Activated T-cell treated with anti-CD3 and anti-CD28 coated beads for 4 hours (primary cell): Measurements from ENCODE around the gene SARM1.
A peak's percentile ranks its signal among the peaks of the same experiment; 100 is the strongest.

ENCODE experiments used
- DNase-seq: peaks from one replicate; pipeline ENCODE4 v3.0.0-alpha.2; 2020

Gene SARM1

GRCh38 chr17:28369684-28370034 lies 1.8 kb upstream of the SARM1 start:
- no peak for DNase-seq

DNA sequence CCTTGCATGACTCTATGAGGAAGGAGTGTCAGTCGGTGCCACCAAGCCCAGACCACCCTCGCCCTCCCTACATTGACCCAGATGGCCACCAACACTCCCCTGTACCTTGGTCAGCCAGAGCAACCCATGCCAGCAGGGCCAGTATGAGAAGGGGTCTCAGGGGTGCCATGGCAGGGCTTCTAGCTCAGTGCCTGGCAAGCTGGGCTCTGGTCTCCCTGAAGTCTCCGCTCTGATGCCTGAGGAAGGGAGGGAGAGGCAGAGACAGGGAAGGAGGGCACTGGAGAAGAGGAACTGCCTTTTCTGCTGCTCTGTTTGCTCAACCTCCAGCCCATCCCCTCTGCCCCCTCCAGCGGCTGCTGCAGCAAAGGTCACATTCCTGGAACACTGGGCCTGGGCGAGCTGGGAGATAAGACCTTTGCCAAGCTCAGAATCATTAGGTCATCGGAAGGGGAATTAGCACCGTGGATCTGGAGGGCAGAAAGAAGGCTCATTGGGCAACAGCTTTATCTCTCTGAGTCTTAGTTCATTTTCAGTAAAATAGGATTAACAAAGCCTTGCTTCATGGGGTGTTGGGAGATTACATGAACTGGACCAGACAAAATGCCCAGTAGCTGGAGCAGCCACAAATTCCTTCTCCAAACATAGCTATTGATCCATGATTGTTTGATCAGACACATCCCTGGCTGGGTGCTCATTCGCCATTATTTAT lies 1.3 kb upstream of the SARM1 start, which contains the start of gene VTN:
TSS of gene VTN (minus strand) at position 273 of the 709 bp plus-strand sequence. CDS start at position 169, 104 bp downstream.
- DNase-seq, result no peak

- DNase-seq, result no peak
Observed at GRCh38 chr17:28370744-28371103, 770 bp upstream of the SARM1 start.

GRCh38 chr17:28372203-28372944 lies 880 bp downstream of the SARM1 start:
- no peak for DNase-seq

- no peak for DNase-seq
Observed at GRCh38 chr17:28372945-28373274, 1.4 kb downstream of the SARM1 start.

GRCh38 chr17:28379814-28380801 lies 8.6 kb downstream of the SARM1 start:
- no peak for DNase-seq

DNA sequence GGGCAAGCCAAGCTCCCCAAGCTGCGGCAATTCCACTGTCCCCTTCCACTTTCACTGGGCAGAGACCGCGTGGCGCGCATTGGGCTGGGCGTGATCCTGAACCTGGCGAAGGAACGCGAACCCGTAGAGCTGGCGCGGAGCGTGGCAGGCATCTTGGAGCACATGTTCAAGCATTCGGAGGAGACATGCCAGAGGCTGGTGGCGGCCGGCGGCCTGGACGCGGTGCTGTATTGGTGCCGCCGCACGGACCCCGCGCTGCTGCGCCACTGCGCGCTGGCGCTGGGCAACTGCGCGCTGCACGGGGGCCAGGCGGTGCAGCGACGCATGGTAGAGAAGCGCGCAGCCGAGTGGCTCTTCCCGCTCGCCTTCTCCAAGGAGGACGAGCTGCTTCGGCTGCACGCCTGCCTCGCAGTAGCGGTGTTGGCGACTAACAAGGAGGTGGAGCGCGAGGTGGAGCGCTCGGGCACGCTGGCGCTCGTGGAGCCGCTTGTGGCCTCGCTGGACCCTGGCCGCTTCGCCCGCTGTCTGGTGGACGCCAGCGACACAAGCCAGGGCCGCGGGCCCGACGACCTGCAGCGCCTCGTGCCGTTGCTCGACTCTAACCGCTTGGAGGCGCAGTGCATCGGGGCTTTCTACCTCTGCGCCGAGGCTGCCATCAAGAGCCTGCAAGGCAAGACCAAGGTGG lies 9.8 kb downstream of the SARM1 start:
- DNase-seq, result no peak

DNA sequence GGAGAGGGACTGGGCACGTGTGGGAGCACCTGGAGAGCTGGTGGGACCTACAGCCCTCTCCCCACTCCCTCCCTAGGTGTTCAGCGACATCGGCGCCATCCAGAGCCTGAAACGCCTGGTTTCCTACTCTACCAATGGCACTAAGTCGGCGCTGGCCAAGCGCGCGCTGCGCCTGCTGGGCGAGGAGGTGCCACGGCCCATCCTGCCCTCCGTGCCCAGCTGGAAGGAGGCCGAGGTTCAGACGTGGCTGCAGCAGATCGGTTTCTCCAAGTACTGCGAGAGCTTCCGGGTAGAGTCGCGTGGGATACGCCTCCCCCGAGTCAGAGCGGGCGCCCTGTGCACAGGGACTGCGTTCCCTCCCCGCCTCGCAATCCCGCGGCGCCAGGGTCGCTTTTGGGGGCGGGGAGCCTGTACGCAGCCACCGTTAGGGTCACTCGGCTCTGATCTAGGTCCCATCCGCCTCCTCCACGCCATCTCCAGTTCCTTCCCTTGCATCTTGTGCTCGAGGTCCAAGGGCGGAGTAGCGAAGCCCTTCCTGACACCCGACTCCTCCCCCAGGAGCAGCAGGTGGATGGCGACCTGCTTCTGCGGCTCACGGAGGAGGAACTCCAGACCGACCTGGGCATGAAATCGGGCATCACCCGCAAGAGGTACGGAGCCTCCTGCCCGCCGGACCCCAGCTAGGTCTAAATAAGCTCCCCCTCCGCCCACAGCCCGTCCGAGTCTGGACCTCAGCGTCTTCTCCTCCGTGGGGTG lies 13.0 kb downstream of the SARM1 start:
- DNase-seq, result peak; percentile 41

DNA sequence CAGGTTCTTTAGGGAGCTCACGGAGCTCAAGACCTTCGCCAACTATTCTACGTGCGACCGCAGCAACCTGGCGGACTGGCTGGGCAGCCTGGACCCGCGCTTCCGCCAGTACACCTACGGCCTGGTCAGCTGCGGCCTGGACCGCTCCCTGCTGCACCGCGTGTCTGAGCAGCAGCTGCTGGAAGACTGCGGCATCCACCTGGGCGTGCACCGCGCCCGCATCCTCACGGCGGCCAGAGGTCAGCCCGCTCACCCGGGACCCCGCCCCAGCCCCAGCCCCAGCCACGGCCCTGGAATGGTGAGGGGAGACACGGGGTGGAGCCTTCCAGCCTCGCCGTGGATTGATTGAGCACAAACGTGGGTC lies 13.5 kb downstream of the SARM1 start:
- DNase-seq, result no peak

GRCh38 chr17:28385406-28385805 lies 13.9 kb downstream of the SARM1 start:
- no peak for DNase-seq

DNA sequence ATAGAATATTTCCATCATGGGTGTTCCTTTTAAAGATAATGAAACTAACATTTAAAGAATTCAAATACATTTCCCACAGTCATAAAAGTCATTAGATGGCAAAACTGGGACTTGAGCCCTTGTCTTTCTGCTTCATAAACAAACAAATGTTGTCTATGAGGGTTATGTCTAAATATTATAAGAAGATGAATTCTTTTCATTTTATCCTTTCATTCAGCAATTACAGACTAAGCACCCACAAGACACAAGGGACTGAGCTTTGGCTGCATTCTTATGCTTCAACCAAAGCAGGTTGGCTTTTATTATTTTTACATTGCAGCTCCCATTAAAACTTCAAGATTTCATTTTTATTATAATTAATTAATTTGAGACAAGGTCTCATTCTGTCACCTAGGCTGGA lies 14.9 kb downstream of the SARM1 start:
- no peak for DNase-seq

- DNase-seq, result no peak
Observed at GRCh38 chr17:28388106-28388505, 16.6 kb downstream of the SARM1 start.

- DNase-seq, result no peak
Observed at GRCh38 chr17:28390141-28390540, 18.6 kb downstream of the SARM1 start.

DNA sequence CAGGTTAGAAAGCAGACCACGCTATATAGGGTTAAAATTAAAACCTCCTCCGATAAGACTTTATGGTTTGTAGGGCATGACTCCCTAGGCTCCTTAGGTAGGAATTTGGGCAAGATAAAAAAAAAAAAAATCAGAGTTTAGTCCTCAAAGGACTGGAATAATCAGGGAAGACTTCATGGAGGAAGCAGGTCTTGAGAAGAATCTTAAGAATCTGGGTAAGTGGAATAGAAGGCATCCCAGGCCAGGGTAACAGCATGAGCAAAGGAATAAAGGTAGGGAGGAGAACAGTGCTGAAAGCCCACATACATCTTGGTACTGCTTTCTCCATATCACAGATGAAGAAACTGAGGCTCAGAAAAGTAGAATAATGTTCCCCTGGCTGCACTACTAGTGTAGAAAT lies 19.1 kb downstream of the SARM1 start:
- DNase-seq, result no peak

DNA sequence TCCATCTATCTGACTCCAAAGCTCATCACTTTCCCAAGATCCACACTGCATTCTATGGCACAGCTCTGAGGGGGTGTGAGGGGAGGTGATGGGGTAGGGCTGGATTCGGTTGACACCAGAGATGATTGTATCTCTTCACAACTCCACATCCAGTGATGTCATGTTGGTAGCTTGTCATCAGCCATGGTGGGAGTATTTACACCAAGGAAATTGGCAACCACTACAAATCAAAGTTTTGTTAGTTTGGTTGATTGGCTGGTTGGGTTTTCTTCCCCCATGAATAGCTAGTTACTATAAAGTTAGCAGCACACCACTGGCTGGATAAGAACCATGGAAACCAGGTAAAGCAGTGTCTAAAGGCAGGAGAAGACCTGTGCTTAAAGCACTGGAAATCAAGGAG lies 19.5 kb downstream of the SARM1 start:
- no peak for DNase-seq

GRCh38 chr17:28391401-28391800 lies 19.9 kb downstream of the SARM1 start:
- no peak for DNase-seq

- DNase-seq, result no peak
Observed at GRCh38 chr17:28392491-28392890, 21.0 kb downstream of the SARM1 start.

DNA sequence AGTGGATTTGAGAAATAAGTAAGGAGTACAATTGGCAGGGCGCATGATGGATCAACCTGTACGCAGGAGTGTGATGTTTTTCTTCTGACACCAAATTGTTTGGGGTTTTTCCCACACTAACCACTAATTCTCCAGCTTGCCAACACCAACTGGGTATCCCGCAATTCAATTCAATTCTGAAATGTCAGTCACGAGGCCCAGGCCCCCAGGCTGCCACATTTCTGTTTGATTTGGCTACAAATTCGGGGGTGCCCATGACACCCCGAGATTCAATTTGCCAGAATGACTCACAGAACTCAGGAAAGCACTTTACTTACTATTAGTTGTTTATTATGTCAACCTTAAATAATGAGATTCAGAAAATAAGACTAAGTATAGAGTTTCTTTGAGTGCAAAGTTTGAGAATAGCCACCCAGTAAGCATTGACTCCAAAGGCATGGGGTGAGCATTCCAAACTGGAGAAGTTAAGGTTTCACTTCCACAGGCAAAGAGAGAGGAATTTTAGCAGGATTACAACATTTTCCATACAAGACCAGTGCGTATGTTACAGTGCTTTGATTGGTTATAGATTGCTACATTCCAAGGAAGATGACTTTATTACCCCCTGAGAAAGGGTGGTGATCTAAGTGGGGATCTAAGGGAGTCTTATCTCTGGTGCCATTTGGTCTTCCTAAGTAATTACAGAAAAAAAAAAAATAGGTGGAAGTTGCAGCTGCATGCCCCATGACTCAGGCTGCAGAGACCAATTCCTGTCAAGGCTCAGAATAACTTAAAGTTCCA lies 23.0 kb downstream of the SARM1 start:
- no peak for DNase-seq

- no peak for DNase-seq
Observed at GRCh38 chr17:28395426-28395825, 23.9 kb downstream of the SARM1 start.

- no peak for DNase-seq
Observed at GRCh38 chr17:28395968-28396367, 24.5 kb downstream of the SARM1 start.

GRCh38 chr17:28396635-28397239 lies 25.2 kb downstream of the SARM1 start:
- DNase-seq, result no peak
